ENCODE measurements around the gene FAM47C. TPM values are rescaled to one million over a fixed set of nuclear protein-coding genes. Genes with fewer than 3 reads are reported as not detected.
"Not testable (repeated sequence)": the region's sequence is repeated elsewhere in the genome, so short reads cannot be mapped to it uniquely, and the experiment has no call there.

Gene FAM47C
- total and polyA plus RNA-seq, 7 donors: not detected

- WGBS, 3 donors: 54 to 77% (median 62%) methylated on average over 6 of the region's 6 CpGs
Observed at GRCh38 chrX:36974911-36975310, 33.3 kb upstream of the FAM47C start.

DNA sequence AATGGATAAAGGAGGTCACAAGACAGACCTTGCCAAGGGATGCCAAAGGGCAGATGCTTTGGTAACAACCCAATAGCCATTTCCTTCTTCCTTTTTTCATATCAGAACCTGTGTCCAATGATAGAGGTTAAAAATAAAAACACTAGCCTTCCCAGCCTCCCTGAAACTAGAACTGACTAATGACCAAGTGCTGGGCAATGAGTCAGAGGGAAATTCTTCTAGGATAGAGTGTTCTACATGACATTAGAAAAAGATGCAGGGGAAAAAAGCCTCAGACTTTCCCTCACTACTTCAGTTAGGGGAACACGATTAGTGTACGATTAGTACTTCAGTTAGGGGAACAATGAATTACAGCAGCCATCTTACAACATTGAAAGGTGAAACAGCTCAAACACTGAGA lies 29.3 kb upstream of the FAM47C start:
- no peak for DNase-seq
- Histone ChIP-seq H3K4me3 (no peak overlapping the region), H3K9me3 (no peaks in the 10 kb centered on the region), H3K4me1 (no peaks in the 10 kb centered on the region), H3K36me3 (ENCODE audit: insufficient read depth in 1 of 2, low read depth in 1 of 2) (no peaks in the 10 kb centered on the region), H3K27ac (no peak overlapping the region), H3K27me3 (ENCODE audit: insufficient read depth in 3 of 3, low read length in 2 of 3) (peaks cover 0 to 13% (median 0%) of the 10 kb centered on the region in 3 donors)
- no peak for TF ChIP-seq CTCF (IDR thresholded peaks at IDR 0.05)
- 33 to 54% (median 44%) methylated on average over 2 of the region's 2 CpGs for WGBS, 3 donors
- intact Hi-C loops (cut with DNase I): no loop called here
- no peak for ATAC-seq

More at GRCh38 chrX:36974911-36975310, 33.3 kb upstream of the FAM47C start:
- no peaks in the 10 kb centered on the region for H3K9me3 ChIP-seq
- H3K36me3 ChIP-seq (ENCODE audit: insufficient read depth in 1 of 2, low read depth in 1 of 2): no peaks in the 10 kb centered on the region
- H3K27ac ChIP-seq: no peak overlapping the region
- DNase-seq (no peak), ATAC-seq (no peak)
- peaks cover 0 to 10% (median 0%) of the 10 kb centered on the region in 3 donors for H3K27me3 ChIP-seq (ENCODE audit: insufficient read depth in 3 of 3, low read length in 2 of 3)
- no peak overlapping the region for H3K4me3 ChIP-seq
- H3K4me1 ChIP-seq: no peaks in the 10 kb centered on the region
- intact Hi-C loops (cut with DNase I): no loop called here
- TF ChIP-seq CTCF (IDR thresholded peaks at IDR 0.05): no peak

DNA sequence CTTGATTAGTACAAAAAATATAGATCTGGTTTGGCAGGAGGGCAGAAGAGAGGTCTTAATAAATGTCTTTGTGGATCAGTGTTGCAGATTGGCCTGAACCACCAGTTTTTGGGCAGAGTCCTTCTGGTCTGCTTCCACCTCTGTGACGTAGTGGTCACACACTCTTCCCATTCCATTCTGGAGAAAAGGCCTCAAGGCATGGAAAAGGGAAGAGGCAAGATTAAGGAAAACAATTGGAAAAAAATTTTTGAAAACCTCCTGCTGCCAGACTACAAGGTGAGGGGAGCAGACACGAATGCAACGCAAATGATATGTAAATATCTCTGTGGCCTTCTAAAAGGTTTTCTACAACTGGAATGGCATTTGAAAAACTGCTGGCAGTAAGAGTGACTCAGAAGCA lies 24.3 kb upstream of the FAM47C start:
- Histone ChIP-seq H3K4me3 (no peak overlapping the region), H3K4me1 (no peaks in the 10 kb centered on the region), H3K9me3 (no peaks in the 10 kb centered on the region), H3K36me3 (ENCODE audit: insufficient read depth in 1 of 2, low read depth in 1 of 2) (no peaks in the 10 kb centered on the region), H3K27me3 (ENCODE audit: insufficient read depth in 3 of 3, low read length in 2 of 3) (peaks cover 0 to 17% (median 0%) of the 10 kb centered on the region in 3 donors), H3K27ac (no peak overlapping the region)
- no peak for TF ChIP-seq CTCF (IDR thresholded peaks at IDR 0.05)
- WGBS, 3 donors: 29 to 65% (median 37%) methylated on average over 3 of the region's 3 CpGs
- no peak for ATAC-seq
- no peak for DNase-seq
- intact Hi-C loops (cut with DNase I): no loop called here

- H3K27me3 ChIP-seq (ENCODE audit: insufficient read depth in 3 of 3, low read length in 2 of 3): peaks cover 0 to 14% (median 0%) of the 10 kb centered on the region in 3 donors
- H3K4me1 ChIP-seq; DNase-seq; H3K27ac ChIP-seq; ATAC-seq; H3K9me3 ChIP-seq; H3K36me3 ChIP-seq (ENCODE audit: insufficient read depth in 1 of 2, low read depth in 1 of 2); intact Hi-C loops (cut with DNase I): not testable (repeated sequence)
- peak overlapping the region; percentile 34 for H3K4me3 ChIP-seq
- 1 to 26% (median 2%) methylated on average over 27 to 74 of the region's 89 CpGs for WGBS, 3 donors
Observed at GRCh38 chrX:36985416-36986209, 22.6 kb upstream of the FAM47C start.

GRCh38 chrX:36986231-36986630 lies 21.9 kb upstream of the FAM47C start:
- H3K4me1 ChIP-seq: no peaks in the 10 kb centered on the region
- ATAC-seq (no peak), DNase-seq (no peak)
- intact Hi-C loops (cut with DNase I): no loop called here
- H3K27me3 ChIP-seq (ENCODE audit: insufficient read depth in 3 of 3, low read length in 2 of 3): peaks cover 0 to 9% (median 0%) of the 10 kb centered on the region in 3 donors
- TF ChIP-seq CTCF (IDR thresholded peaks at IDR 0.05): no peak
- H3K9me3 ChIP-seq: no peaks in the 10 kb centered on the region
- no peaks in the 10 kb centered on the region for H3K36me3 ChIP-seq (ENCODE audit: insufficient read depth in 1 of 2, low read depth in 1 of 2)
- H3K4me3 ChIP-seq: peak overlapping the region; percentile 34
- H3K27ac ChIP-seq: no peak overlapping the region
- 2 to 17% methylated on average over 24 to 26 of the region's 34 CpGs; no CpG with 5 or more reads in 1 of the 3 donors for WGBS, 3 donors

DNA sequence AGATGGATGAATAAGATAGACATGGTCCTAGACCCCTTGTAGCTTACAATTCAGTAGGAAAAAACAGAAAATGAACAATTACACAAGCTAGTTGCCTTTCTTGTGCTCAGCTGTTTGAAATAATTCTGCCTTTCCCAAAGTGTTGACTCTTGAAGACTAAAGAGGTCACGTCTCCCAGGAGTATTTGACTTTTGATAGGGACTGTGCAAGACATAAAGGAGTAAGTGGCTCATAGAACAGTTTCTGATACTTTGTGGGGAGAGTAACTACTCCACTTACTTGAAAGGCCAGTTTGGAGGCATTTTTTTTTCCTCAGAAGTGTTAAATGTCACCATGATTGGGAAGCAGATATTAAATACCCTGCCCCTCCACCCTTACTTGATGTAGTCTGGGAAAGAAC lies 21.0 kb upstream of the FAM47C start:
- H3K4me3 ChIP-seq; H3K27ac ChIP-seq; H3K9me3 ChIP-seq; ATAC-seq; DNase-seq; H3K4me1 ChIP-seq; intact Hi-C loops (cut with DNase I); H3K36me3 ChIP-seq (ENCODE audit: insufficient read depth in 1 of 2, low read depth in 1 of 2): not testable (repeated sequence)
- no CpG with 5 or more reads among the region's 1 CpG for WGBS, 3 donors
- H3K27me3 ChIP-seq (ENCODE audit: insufficient read depth in 3 of 3, low read length in 2 of 3): peaks cover 0 to 18% (median 0%) of the 10 kb centered on the region in 3 donors

Data from psoas muscle (tissue), 8 donors.